Measurements from ENCODE around the gene FLRT2. TPM values are rescaled to one million over a fixed set of nuclear protein-coding genes. Genes with fewer than 3 reads are reported as not detected.

The FLRT2 gene
- total and polyA plus RNA-seq, 10 donors, result 7.8 to 63.9 (median 23.8) TPM

DNA sequence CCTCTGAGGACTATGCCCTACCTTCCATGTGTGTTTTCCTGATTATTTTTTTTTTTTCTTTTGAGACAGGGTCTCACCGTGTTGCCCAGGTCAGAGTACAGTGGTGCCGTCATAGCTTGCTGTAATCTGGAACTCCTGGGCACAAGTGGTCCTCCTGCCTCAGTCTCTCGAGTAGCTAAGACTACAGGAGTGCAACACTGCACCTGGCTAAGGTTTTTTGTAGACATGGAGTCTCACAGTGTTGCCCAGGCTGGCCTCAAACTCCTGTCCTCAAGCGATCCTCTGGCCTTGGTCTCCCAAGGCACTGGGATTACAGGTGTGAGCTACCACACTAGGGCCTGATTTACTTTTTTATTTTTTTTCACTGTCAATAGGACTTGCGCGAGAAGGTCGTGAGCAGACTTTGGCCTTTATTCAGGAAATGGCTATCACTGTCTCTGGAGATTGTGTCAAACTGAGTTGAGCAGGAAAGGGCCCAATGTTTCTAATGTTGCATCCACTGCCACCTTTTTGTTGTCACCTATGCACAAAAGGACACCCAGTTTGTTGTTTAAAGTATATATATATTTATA, 47.7 kb downstream of the FLRT2 start:
- Histone ChIP-seq H3K27me3 (replicated peaks in 1 of 7) (no peaks in the 10 kb centered on the region), H3K4me3 (no peak overlapping the region), H3K36me3 (no peaks in the 10 kb centered on the region), H3K9me3 (no peaks in the 10 kb centered on the region), H3K4me1 (no peaks in the 10 kb centered on the region), H3K27ac (no peak overlapping the region)
- no peak for DNase-seq
- WGBS, 5 donors, result 76 to 89% (median 82%) methylated on average over 7 of the region's 7 CpGs
- intact Hi-C loops (cut with DNase I; ENCODE audit: low total_unique reads), result no loop called here
- TF ChIP-seq POLR2AphosphoS5 (IDR thresholded peaks at IDR 0.05) (no peak), POLR2A (IDR thresholded peaks at IDR 0.05) (no peak)
- TF ChIP-seq, protein P1, sequence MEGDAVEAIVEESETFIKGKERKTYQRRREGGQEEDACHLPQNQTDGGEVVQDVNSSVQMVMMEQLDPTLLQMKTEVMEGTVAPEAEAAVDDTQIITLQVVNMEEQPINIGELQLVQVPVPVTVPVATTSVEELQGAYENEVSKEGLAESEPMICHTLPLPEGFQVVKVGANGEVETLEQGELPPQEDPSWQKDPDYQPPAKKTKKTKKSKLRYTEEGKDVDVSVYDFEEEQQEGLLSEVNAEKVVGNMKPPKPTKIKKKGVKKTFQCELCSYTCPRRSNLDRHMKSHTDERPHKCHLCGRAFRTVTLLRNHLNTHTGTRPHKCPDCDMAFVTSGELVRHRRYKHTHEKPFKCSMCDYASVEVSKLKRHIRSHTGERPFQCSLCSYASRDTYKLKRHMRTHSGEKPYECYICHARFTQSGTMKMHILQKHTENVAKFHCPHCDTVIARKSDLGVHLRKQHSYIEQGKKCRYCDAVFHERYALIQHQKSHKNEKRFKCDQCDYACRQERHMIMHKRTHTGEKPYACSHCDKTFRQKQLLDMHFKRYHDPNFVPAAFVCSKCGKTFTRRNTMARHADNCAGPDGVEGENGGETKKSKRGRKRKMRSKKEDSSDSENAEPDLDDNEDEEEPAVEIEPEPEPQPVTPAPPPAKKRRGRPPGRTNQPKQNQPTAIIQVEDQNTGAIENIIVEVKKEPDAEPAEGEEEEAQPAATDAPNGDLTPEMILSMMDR (IDR thresholded peaks at IDR 0.05 in 8 of 11, conservative IDR thresholded peaks at IDR 0.05 in 3 of 11), result no peak

DNA sequence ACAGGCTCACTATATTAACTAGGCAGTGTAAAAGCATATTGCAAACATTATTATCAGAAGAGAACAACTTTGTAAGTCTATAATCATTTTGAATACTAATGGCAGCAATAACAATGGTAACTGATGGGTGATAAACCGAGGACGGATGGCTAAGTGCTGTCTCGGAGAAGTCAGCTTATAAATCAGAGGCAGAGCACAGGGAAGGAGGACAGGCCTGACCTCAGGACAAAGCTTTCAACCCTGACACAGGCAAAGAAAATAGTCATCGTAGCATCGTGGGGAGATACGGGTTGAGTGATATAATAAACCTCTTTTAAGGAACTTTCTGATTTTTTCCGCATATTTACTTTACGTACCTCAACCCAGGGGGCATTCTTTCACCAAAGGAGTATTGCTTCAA, 48.4 kb downstream of the FLRT2 start:
- intact Hi-C loops (cut with DNase I; ENCODE audit: low total_unique reads), result no loop called here
- Histone ChIP-seq H3K36me3 (no peaks in the 10 kb centered on the region), H3K4me1 (no peaks in the 10 kb centered on the region), H3K4me3 (no peak overlapping the region), H3K27ac (no peak overlapping the region), H3K27me3 (replicated peaks in 1 of 7) (no peaks in the 10 kb centered on the region), H3K9me3 (no peaks in the 10 kb centered on the region)
- 87 to 97% (median 92%) methylated on average over 8 of the region's 8 CpGs for WGBS, 5 donors
- no peak for DNase-seq
- no peak for TF ChIP-seq POLR2A (IDR thresholded peaks at IDR 0.05)
- TF ChIP-seq, protein P1 (IDR thresholded peaks at IDR 0.05 in 8 of 11, conservative IDR thresholded peaks at IDR 0.05 in 3 of 11), result no peak
- TF ChIP-seq POLR2AphosphoS5 (IDR thresholded peaks at IDR 0.05), result no peak

DNA sequence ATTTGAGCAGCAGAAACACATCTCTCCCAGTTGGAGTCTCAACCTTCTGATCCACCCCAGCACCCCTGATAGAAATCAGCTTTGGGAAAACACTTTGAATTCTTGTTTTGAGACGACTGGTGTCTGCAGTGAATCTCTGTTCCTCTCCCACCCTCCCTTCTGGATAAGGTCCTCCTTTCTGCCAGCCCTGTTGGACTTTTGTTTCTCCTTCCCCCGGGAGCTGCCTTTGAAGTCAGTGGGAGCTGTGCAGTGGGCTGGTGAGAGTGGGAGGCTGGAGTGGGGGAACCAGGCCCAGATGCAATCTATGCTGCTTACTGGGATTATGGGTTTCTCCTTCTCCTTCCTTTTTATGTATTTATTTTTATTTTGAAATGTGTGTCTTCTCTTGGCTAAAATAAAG, 49.0 kb downstream of the FLRT2 start:
- Histone ChIP-seq H3K27me3 (replicated peaks in 1 of 7) (no peaks in the 10 kb centered on the region), H3K36me3 (no peaks in the 10 kb centered on the region), H3K4me1 (peaks cover 0 to under 1% (median 0%) of the 10 kb centered on the region in 6 donors), H3K9me3 (no peaks in the 10 kb centered on the region), H3K27ac (no peak overlapping the region), H3K4me3 (no peak overlapping the region)
- intact Hi-C loops (cut with DNase I; ENCODE audit: low total_unique reads), result no loop called here
- no peak for DNase-seq
- 62 to 93% (median 83%) methylated on average over 2 of the region's 2 CpGs for WGBS, 5 donors
- TF ChIP-seq POLR2A (IDR thresholded peaks at IDR 0.05) (no peak), POLR2AphosphoS5 (IDR thresholded peaks at IDR 0.05) (no peak)
- TF ChIP-seq, protein P1 (IDR thresholded peaks at IDR 0.05 in 8 of 11, conservative IDR thresholded peaks at IDR 0.05 in 3 of 11), result no peak

DNA sequence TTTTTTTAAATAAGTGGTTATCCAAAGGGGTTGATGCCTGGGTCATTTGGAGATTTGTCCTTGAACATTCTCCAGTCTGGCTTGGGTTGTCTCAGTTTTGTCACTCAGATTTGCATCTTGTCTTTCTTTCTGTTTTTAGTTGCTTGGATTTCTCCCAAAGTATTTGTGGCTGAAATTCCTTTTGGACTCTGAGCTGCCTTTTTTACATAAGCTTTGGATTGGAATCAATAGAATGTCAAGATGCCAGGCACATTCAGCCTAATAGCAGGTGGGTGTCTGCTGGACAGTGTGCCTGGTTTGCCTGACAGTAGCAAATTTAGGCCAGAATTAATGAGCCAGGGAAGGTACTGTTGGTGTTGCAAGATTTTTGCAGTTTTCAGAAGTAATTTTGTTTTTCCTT, 50.0 kb downstream of the FLRT2 start:
- Histone ChIP-seq H3K36me3 (no peaks in the 10 kb centered on the region), H3K27me3 (replicated peaks in 1 of 7) (no peaks in the 10 kb centered on the region), H3K4me1 (peaks cover 0 to 8% (median 0%) of the 10 kb centered on the region in 6 donors), H3K9me3 (no peaks in the 10 kb centered on the region), H3K27ac (no peak overlapping the region), H3K4me3 (no peak overlapping the region)
- TF ChIP-seq, protein P1 (IDR thresholded peaks at IDR 0.05 in 8 of 11, conservative IDR thresholded peaks at IDR 0.05 in 3 of 11), result no peak
- TF ChIP-seq POLR2A (IDR thresholded peaks at IDR 0.05), result no peak
- TF ChIP-seq POLR2AphosphoS5 (IDR thresholded peaks at IDR 0.05), result no peak
- intact Hi-C loops (cut with DNase I; ENCODE audit: low total_unique reads), result no loop called here
- no peak for DNase-seq
